GM18873 (cell line): ENCODE data around the gene THAP2.
"Not testable (repeated sequence)": the region's sequence is repeated elsewhere in the genome, so short reads cannot be mapped to it uniquely, and the experiment has no call there.

Source experiments
- ATAC-seq: cut with Tn5 transposase; IDR thresholded peaks from one replicate; pipeline ENCODE4 v1.9.1; 2021; ENCODE audit warnings: mild to moderate bottlenecking, moderate library complexity, moderate number of reproducible peaks; ENCODE audit not compliant: unreplicated experiment, low FRiP score

THAP2 gene

DNA sequence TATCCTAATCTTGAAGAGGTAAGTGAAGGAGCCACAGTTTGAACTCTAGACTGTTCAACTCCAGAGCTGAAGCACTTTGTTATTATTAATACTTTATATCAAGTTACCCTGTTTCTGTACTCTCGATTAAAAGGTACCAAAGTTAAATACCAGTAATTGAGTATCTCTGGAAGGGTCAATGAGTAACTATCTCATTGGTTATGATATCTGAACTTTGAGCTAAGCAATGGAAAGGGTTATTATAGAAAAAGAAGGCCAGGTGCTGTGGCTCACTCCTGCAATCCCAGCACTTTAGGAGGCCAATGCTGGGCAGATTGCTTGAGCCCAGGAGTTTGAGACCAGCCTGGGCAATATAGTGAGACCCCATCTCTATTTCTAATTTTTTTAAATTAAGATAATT is 31.7 kb downstream of the THAP2 start:
- ATAC-seq = no peak

DNA sequence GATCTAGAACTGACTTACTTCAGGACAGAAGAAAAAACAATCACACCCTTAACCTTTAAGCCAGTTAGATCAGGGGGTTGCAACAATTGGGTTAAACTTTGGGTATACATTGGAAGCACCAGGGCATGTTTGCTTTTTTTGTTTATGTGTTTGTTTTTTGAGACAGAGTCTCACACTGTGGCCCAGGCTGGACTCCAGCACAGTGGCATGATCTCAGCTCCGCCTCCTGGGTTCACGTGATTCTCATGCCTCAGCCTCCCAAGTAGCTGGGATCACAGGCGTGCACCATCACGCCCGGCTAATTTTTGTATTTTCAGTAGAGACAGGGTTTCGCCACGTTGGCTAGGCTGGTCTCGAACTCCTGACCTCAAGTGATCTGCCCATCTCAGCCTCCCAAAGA is 38.1 kb downstream of the THAP2 start:
- ATAC-seq = not testable (repeated sequence)

DNA sequence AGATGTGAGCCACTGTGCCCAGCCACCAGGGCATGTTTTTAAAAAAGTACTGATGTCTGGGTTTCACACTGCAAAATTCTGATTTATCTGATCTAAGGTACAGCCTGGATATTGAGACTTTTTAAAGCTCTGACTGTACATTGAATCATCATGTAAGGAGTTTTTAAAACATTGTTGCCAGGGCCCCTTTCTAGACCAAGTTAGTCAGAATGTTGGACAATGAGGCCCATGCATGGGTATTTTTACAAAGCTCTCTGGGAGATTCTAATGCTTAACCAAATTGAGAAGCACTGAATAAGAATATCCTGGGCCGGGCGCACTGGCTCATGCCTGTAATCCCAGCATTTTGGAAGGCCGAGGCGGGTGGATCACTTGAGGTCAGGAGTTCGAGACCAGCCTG is 38.5 kb downstream of the THAP2 start:
- ATAC-seq = no peak

DNA sequence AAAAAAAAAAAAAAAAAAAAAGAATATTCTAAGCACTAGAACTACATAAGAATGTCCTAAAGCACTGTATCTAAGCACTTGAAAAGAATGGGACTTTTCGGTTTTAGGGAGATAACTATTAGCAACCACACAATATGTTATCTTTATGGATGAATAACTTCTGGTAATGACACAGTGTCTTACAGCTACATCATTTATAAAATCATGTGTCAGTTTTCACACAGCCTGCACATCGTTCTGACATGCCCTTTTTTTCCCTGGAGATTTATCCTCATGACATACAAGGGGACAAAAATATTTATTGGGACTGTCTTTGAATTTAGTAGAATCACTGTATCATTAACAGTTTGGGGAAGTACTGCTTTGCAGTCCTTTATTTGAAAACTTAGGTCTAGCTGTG is 39.1 kb downstream of the THAP2 start:
- ATAC-seq = no peak

DNA sequence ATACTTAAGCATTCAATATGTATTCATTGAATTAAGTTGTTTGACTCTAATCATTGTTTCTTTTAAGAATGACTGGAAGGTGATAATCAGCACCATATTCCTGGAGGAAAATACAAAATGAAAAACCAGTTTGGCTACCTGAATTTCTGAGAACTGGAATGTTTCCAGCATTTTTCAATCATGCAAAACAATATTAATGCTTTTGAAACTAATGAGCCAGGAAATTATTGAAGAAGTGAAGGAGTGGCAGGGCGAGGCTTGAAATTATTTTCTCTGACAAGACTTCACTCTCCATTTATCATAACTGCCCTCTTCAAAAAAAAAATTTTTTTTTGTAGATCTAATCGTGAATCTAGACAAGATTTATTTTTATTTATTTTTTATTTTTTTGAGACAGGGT is 40.8 kb downstream of the THAP2 start:
- ATAC-seq = no peak

DNA sequence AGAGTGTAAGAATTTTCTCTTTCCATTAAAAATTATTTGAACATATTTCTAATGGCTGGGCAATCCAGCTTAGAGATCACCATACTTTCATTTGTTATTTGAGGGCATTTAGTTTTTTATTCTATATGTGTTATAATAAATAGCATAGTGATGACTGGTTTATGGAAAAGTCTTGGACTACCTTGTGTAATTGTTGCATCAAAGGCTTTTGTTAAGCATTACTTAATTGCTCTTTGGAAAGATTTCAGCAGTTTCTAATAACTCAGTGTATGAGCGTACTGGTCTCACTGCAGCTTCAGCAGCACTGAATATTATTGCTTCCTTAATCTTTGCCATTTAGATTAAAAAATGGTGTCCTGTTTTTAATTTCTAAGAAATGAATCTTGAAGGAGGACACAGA is 44.6 kb downstream of the THAP2 start:
- no peak for ATAC-seq

DNA sequence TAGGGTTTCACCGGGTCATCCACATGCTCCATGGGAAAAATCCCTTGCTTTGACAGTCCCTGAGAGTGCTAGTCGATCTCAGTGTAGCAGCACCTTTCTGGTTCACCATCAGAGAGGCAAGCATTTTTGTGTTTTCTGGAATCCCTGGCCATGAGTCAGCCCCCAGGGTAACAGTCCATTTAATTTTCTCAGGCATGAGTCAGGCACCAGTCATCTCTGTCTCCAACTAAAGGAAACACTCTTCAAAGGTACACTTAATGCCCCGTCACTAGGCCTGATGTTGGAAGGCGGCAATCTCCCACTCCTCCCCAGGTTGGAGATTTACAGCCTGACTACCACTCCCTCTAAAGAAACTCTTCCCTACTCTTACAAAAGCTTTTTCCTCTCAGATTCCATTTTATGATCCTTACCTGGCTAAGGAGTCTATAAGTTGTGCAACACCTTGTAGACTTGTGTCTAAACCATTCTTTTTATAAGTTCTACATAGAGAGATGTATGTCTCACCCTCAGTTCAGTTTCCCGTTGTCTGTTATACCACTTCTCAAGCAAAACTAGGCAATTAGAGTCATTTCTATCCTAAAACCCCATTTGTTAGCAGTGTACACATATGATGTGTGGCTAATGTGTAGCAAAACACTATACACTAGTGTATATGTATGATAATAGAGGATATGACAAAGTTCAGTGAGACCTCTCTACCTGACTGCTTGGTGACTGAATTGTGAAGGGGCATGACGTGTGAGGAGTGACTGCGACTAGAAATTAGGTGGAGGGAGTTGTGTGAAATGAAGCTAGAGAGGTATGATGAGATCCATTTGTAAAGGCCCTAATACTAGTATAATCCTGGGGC is 46.4 kb downstream of the THAP2 start:
- ATAC-seq = no peak

DNA sequence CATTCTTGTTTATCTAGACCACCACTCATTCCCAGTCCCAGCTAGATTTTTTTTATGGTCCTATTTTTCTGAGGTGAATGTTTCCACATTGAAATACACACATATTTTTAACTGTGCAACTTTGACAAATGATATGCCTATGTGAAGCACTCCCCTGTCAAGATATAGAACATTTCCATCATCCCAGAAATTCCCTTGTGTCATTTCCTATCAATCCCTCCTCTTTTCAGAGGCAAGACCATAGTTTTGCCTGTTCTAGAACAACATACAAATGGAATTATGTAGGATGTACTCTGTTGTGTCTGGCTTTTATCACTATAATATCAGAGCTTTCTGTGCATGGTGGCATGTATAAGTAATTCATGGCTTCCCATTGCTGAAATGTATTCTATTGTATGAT is 54.5 kb downstream of the THAP2 start:
- ATAC-seq = no peak

DNA sequence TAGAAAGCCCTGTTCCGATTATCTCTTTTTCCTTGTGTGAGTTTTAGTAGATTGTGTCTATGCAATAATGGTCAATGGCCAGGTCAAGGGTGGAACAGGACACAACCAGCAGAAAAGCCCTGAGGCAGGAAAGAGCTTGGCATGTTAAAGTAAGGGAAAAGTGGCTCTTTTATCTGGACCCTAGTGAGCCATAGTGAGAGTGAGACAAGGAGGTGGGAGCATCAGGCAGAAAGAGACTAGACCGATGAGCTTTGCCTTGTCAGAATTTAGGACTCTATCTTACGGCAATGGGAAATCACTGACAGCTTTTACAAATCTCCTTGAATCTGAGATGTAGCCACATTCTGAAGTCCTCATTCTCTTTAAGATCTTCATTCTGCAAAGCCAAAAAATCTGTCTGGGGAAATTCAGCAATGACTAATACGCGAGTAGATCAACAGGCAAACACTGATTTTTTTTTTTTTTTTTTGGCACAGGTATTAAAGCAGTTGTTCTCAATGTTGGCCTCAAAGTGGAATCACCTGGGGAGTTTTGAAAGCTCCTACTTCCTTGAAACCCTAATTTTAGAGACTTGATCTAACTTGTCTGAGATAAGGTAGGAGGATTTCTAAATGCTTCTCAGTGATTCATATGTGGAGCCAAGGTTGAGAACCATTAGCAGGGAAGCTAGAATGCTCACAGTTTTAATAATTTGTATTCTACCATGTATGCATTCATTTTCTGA is 55.7 kb downstream of the THAP2 start:
- ATAC-seq = no peak

DNA sequence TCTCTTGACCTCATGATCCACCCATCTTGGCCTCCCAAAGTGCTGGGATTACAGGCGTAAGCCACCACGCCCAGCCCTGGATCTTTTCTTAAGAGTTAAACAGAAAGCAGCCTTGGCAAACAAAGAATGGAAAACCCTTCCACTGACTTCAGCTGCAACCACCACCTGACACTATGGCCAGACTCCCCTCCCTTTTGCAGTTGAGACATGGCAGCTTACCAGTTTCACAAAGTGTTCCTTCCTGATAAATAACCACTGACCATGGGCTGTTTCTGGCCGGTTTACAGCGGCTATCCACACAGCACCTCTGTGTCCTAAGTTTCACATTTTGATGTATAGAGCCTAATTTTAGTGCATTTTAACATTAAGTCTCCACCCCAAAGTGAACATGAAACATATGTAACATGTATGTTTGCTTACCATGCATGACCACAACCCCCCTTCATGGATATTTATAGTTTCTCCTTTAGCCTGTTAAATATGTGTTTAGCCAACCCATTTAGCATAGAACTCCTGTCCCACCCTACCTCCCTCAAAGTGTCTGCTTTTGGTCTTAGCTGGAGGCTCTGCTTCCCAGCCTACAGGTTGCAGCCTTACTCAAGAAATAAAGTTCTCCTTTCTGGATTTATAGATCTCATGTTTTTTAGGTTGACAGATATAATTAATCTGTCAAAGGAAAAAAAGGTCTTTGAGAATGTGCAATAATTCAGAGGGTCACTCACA is 57.8 kb downstream of the THAP2 start:
- ATAC-seq = no peak

DNA sequence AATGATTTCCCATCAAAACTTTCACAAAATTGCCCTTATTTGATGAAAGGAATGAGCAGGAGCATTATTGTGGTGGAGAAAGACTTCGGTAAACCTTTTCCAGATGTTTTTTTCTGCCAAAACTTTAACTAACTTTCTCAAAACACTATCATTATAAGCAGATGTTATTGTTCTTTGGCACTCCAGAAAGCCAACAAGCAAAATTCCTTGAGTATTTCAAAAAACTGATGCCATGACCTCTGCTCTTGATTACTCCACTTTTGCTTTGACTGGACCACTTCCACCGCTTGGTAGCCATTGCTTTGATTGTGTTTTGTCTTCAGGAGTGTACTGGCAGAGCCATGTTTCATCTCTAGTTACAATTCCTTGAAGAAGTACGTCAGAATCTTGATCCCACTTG is 60.9 kb downstream of the THAP2 start:
- ATAC-seq = no peak

DNA sequence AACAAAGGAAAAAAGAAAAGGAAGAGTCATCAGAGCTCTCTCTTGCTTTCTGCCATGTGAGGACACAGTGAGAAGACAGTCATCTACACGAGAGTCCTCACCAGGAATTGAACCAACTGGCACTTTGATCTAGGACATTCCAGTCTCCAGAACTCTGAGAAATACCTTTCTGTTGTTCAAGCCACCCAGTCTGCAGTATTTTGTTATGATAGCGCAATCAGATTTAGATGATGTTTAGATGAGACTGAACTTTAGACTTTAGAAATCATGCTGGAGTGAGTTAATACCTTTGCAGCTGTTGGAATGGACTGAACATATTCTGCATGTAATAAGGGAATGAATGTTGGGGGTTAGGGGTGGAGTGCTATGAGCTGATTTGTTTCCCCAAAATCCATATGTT is 62.4 kb downstream of the THAP2 start:
- ATAC-seq = no peak

DNA sequence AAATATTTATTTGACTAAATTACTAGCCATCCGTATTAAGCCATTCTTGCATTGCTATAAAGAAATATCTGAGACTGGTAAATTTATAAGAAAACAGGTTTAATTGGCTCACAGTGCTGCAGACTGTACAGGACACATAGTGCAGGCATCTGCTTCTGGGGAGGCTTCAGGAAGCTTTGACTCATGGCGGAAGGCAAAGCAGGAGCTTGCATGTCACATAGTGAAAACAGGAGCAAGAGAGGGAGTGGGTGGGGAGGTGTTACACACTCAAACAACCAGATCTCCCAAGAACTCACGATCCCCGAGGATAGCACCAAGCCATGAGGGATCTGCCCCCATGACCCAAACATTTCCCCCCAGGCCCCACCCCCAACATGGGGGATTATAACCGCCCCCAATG is 63.9 kb downstream of the THAP2 start:
- ATAC-seq = no peak
